HuH-7.5 (cell line): ENCODE results near the gene SLCO1C1.
"Not testable (repeated sequence)": the region's sequence is repeated elsewhere in the genome, so short reads cannot be mapped to it uniquely, and the experiment has no call there.

Experiments used
- DNase-seq: peaks from one replicate; pipeline ENCODE4 v3.0.0; 2011; ENCODE audit warnings: low spot score

The SLCO1C1 gene, protein sequence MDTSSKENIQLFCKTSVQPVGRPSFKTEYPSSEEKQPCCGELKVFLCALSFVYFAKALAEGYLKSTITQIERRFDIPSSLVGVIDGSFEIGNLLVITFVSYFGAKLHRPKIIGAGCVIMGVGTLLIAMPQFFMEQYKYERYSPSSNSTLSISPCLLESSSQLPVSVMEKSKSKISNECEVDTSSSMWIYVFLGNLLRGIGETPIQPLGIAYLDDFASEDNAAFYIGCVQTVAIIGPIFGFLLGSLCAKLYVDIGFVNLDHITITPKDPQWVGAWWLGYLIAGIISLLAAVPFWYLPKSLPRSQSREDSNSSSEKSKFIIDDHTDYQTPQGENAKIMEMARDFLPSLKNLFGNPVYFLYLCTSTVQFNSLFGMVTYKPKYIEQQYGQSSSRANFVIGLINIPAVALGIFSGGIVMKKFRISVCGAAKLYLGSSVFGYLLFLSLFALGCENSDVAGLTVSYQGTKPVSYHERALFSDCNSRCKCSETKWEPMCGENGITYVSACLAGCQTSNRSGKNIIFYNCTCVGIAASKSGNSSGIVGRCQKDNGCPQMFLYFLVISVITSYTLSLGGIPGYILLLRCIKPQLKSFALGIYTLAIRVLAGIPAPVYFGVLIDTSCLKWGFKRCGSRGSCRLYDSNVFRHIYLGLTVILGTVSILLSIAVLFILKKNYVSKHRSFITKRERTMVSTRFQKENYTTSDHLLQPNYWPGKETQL

DNA sequence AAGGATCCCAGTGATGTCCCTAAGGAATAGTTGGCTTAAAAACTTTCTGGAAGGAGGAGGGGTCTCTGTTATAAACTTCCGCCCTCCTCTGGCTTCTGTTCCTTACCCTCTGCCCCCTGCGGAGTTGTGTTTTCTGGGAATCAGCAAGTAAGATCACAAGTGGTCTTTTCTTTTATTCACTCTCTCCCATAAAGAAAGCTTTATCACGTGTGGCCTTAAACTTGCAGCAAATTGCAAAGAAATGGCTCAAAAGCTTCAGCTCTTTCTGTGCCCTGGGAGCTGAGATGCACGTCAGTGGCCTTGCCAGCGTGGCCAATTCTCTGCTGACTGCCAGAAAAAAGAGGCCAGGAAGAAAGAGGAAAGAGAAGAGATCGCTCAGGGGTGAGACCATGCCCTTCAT lies at the start of gene SLCO1C1:
Gene SLCO1C1 (plus strand): TSS at position 101 of the 400 bp plus-strand sequence. CDS start 4,245 bp downstream, outside the sequence.
- DNase-seq = no peak

DNA sequence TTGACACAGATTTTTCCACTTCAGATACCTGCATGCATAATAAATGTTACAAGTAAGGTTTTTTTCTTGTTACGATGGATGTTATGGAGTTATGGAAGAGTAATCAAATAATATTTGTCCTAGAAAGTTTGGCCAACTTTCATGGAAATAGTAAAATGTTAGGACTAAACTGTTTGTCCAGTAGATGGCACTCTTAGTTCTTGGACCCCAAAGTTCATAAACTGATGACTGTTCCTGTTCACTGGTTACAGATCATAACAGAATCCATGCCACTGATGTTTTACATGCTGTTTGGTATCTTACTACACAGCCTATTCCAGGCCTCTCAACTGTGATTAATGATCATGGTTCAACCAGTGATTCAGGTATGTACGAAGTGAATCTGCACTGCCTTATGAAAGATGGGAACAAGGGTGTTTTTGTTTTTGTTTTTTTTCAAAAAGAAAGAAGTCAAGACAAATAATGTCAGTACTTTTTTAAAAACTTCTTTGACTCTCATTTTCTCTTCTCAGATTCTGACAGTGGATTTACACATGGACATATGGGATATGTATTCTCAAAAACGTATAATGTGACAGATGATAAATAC lies 48.8 kb upstream of the SLCO1C1 start:
- peak; percentile 9 for DNase-seq

DNA sequence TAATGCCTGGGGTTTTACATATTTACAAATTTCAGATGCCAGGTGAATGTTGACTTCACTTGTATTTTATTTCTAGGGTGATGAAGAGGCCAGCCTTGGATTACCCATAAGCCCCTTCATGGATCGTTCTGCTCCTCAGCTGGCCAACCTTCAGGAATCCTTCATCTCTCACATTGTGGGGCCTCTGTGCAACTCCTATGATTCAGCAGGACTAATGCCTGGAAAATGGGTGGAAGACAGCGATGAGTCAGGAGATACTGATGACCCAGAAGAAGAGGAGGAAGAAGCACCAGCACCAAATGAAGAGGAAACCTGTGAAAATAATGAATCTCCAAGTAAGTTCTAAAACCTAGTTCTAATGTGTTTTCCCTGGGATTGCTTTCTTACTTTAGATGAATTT lies 41.3 kb upstream of the SLCO1C1 start:
- no peak for DNase-seq

DNA sequence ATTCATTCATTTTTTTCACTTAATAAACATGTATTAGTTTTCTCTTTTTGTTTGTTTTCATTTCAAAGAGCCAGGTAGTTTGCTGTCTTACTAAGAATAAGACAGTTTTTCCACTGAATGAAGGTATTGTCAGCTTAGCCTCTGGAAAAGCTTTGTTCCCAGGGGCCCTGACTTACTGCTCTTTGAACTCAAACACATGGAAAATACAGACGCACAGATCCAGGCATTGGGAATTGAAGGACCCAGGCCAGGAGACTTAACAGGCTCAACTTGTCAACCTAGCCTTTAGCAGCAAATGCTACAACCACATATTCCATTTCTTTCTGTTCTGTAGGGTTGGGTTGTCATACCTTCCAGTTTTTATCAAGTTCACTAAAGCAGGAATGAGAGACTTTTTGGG lies 38.5 kb upstream of the SLCO1C1 start:
- peak; percentile 14 for DNase-seq

DNA sequence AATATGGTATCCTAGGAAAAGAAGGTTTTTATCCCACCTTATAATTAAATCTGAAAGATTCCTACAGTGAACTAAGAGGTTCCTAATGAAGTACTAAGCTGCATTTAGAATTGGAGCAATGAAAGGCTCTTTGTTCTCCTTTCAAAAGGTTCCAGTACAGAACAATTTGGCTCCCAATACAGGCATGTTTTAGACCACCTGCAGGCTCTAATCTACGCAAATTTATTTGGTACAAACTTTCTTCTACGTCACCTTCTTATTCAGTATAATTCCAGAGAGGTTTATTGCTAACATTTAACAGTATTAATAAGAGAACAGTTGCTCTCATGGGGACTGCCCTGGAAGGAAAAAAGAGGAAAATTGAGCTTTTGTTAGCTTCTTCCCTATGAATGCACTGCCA lies 37.6 kb upstream of the SLCO1C1 start:
- DNase-seq = no peak

DNA sequence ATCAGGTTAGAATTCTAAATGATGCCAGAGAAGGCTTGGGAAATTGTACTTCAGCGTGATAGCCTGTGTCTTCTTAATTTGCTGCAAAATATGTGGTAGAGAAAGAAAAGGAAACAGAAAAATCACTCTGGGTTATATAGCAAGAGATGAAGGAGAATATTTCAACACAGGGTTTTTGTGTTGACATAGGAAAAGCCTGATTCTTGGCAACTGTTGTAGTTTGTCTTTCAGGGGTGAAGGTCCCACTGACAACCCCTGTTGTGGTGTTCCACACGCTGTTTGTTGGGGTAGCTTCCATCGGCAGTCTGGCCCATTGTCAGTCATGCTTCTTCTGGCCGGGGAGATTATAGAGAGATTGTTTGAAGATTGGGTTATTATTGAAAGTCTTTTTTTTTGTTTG lies 13.8 kb upstream of the SLCO1C1 start:
- no peak for DNase-seq

DNA sequence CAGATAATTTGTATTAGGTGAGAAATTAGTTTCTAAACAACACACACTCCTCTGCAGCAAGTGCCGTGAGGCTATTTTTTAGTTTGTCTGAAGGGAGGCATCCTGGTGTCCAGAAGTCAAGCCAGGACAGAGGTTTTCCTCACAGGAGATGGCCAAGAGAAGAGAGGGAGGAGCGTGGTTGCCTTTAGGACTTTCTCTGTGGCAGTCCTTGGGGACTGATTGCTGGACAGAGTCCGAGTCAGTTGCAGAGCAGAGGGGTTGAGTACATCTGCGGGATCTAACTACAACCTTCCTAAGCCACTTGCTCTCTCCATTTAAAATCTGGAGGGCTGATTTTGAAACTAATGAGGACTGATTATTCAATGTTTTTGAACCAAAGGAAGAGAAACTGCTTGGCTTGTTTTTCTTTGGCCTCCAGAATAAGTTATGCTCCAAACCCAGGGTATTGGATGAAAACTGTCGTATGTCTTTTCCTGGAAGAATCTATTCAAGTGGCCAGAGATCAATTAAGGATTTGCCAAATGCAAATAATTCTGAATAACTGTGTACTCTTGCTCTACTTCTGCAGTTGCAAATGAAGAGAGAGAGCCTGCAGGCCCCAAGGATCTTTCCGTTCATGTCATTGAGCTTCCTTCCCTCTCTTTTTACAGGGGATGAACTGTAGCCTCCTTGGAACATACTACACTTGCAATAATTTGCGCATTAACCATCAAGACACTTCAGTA lies 1.2 kb downstream of the SLCO1C1 start:
- no peak for DNase-seq

DNA sequence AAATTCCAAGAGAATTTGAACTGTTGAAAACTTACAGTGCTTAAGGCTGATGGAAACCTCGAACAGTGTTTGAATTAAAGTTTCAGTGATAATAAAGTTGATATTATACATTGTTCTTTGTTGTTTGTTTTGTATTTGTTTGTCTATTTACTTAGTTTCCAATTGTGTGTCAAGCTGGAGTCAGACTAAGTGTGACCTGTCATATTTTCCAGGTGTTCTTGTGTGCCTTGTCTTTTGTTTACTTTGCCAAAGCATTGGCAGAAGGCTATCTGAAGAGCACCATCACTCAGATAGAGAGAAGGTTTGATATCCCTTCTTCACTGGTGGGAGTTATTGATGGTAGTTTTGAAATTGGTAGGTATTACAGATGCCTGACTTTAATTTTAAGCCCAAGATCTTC lies 6.0 kb downstream of the SLCO1C1 start:
- no peak for DNase-seq

DNA sequence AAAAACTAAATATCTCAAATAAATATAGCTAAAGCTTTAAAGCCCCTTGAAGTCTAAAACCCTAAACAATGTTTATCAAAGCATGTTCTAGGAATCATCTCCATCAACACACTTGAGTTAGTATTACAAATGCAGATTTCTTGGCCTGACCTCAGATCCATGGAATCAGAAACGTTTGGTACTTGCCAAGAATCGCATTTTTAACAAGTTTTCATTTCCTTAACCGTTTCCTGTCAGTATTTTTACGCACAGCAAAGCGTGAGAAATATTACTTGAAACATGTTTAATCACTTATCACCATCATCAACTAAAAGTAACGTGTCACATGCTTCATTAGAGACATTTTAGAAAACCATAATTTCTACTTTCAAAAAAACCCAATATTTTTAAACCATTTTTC lies 9.7 kb downstream of the SLCO1C1 start:
- no peak for DNase-seq

DNA sequence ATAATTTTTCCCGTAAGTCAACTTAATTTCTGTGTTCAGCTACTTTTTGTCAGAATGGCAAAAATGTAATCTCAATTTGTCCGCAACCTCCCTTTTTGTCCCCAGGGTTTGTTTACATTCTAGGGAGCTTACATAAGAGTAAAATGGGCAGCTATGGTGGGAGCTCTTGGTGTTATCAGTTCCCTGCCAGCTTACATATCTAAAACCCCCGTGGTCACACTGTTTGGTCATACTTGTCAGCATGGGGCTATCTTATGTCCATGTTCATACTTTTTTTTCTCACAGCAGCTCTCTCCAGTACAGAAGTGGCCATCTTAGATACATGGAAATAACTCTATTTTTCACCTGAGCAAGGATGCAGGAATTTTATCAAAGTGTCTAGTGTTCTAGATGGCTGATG lies 16.7 kb downstream of the SLCO1C1 start:
- DNase-seq = no peak

DNA sequence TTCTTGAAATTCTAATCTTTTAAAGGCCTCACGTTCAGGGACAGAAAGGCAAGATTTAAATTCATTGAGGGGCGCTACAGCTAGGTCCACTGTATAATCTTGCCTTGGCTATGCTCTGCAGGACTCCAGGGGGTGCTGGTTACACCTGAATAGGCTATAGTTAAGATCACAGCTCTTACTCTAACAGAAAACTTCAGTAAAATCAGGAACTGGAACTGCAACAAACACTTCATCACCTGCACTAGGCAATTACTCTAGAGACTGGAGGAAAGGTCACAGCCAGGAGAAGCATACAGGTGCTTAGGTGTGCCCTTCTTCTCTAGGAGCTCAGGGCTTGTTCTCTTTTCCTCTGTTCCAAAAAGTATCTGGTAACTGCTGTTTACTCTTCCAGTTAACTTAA lies 20.9 kb downstream of the SLCO1C1 start:
- peak; percentile 9 for DNase-seq

DNA sequence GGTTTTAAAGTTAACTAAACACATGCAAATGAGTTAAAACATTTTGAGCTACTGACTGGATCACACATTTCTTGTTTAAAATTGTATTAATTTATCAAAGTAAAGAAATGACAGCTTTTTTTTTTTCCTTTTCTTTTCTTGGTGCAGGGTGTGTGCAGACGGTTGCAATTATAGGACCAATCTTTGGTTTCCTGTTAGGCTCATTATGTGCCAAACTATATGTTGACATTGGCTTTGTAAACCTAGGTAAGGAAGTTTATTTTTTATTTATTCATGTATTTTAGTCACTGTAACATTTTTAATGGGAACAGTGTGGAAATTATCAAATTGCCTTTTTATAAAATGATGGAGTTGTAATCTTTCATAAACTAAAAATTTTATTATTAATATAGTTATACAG lies 21.9 kb downstream of the SLCO1C1 start:
- DNase-seq = no peak

DNA sequence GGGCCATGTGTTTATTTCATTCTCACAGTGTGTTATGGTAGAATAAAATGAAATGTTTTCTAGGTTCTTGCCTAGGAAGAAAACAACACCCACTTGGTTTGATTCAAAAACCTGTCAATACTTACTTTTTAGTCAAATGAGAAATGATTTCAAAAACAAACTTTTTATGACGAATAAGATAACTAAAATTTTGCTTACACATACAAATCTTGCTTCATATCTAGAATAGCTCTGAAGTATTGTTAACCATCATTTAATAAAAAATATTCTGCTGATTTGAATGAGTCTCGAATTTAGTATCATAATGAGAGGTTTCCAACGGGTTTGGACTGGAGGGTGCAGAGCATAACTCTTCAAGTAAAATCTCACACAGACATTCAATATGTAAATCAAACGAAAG lies 23.2 kb downstream of the SLCO1C1 start:
- DNase-seq = no peak

DNA sequence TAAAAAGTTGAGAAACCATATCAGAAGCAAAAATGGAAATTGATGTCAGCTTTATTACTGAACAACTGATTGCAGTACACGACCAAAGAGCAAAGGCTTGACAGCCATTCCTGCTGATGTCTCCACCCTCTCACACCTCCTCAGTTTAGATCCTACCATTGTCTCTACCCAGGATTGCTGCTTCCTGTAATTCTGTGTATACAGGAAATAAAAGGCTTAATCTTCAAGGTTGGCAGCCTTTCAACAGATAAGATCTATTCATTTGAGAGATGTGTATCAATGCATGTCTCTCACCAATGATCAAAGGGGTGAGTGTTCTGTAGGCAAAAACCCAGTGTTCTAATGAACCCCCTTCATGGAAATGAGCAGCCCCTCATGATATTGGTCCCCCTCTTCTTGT lies 27.0 kb downstream of the SLCO1C1 start:
- DNase-seq = no peak

DNA sequence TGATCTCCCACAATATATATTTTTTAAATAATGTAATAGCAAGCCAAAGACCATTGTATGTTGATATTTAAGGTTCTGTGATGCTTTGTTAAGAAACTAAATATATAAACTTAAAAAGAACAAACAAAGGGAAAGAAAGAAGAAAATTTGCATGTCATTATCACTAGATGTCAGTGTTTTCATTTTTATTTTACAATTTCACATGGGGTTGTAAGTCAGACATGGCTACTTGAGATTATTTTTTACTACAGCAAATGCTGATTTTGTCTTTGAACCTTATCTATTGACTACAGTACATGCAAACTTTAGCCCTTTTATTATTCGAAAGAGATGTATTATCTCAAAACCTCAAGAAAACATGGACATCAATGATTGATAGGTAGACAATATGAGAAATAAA lies 36.1 kb downstream of the SLCO1C1 start:
- DNase-seq = no peak

DNA sequence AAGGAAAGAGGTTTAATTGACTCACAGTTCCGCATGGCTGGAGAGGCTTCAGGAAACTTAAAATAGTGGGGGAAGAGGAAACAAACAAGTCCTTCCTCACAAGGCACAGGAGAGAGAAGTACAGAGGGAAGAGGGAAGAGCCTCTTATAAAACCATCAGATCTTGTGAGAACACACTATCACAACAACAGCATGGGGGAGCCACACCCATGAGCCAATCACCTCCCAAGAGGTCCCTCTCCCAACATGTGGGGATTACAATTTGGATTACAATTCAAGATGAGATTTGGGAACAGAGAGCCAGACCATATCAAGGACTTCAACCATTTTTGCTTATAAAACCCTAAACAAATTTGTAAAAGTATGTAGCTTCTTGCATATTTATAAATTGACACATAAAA lies 45.8 kb downstream of the SLCO1C1 start:
- no peak for DNase-seq

DNA sequence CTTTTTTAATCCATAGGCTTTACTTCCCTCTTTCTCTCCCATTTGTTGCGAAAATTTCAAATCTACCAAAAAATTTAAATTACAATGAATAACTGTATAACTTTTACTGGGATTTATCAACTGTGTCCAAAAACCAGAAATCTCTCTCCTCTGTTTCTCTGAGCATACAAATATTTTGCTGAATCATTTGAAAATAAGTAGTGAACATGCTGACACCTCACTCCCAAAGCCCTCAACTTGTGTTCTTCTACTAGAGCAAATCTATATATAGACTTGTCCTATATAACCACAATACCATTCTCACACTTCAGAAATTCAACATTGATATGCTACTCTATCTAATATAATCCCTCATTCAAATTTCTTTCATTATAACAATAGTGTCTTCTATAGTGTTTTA lies 53.1 kb downstream of the SLCO1C1 start:
- DNase-seq = no peak

DNA sequence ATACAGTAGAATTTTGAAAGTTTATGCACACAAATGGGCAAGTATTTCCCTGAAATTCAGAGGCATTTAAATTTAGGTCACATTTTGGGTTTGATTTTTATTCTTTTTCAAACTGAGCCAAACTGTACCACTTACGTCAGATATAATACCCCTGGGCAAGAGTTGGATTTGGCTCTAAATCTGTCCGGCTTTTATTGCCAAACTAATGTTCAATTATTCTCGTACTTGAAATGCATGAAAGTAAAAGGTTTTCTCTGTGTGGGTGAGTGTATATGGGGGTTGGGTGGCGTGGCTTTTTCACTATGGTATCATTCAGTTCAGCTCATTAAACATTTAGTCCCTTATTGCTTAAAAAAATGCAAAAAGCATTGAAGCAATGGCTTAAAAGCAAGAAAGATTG lies 55.9 kb downstream of the SLCO1C1 start:
- no peak for DNase-seq

DNA sequence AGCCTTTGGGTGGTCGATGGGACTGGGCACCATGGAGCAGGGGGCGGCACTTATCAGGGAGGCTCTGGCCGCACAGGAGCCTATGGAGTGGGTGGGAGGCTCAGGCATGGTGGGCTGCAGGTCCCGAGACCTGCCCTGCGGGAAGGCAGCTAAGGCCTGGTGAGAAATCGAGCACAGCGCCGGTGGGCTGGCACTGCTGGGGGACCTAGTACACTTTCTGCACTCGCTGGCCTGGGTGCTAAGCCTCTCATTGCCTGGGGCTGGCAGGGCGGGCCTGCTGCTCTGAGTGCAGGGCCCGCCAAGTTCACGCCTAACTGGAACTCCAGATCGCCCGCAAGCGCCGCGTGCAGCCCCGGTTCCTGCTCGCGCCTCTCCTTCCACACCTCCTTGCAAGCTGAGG lies 82.3 kb downstream of the SLCO1C1 start:
- DNase-seq = no peak

DNA sequence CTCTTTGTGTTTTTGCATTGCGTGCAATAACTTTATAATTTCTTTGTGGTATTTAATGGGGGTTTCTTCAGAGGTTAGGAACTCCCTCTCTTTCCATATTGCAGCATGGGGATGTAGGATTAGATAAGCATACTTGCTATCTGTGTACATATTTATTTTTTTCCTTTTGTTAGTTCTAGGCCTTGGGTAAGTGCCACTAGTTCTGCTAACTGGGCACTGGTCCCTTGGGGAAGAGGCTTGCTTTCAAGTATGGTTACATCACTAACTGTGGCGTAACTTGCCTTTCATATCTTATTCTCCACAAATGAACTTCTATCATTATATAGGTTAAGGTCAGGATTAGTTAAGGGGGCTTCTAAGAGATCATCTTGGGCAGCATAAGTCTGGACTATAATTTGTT lies 83.8 kb downstream of the SLCO1C1 start:
- no peak for DNase-seq

DNA sequence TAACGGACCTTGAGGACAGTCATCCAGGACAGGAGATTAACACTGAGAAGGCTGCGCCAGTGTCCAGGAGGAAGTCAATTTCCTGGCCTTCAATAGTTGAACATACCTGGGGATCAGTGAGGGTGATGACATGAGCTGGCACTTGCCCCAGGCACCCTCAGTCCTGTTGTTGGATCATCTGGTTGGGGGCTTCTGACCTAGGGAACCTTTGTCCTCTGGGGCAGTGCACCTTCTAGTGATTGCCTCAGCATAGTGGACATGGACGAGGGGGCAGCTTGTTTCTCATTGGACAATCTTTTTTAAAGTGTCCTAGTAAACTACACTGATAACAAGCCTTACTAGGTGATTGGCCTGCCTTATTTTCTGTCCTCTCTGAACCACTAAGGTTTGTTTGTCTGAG lies 84.8 kb downstream of the SLCO1C1 start:
- DNase-seq = not testable (repeated sequence)

DNA sequence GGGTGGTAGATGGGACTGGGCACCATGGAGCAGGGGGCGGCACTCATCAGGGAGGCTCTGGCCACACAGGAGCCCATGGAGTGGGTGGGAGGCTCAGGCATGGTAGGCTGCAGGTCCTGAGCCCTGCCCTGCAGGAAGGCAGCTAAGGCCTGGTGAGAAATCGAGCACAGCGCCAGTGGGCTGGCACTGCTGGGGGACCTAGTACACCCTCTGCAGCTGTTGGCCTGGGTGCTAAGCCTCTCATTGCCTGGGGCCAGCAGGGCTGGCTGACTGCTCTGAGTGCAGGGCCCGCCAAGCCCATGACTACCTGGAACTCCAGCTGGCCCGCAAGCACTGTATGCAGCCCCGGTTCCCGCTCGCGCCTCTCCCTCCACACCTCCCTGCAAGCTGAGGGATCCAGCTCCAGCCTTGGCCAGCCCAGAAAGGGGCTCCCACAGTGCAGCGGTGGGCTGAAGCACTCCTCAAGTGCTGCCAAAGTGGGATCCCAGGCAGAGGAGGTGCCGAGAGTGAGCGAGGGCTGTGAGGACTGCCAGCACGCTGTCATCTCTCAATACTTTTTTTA lies 88.7 kb downstream of the SLCO1C1 start:
- not testable (repeated sequence) for DNase-seq
